Transverse colon (tissue), 4 donors: Measurements from ENCODE around the gene HBZ. TPM values are rescaled to one million over a fixed set of nuclear protein-coding genes. Genes with fewer than 3 reads are reported as not detected.

Source experiments
- DNase-seq: peaks from one replicate; pipeline ENCODE4 v3.0.0-alpha.2; 2019
- H3K27ac ChIP-seq, 4 donors: fragments of 200-600 bp; sonication (generic); 2 replicates each; pipeline ENCODE4 v1.5.1; 2016 to 2018; ENCODE audit warnings: inconsistent platforms in 4 of 4
- H3K27me3 ChIP-seq: fragments of 200-600 bp; sonication (generic); 2 replicates; pipeline ENCODE4 v1.5.1; 2017; ENCODE audit warnings: inconsistent platforms
- H3K36me3 ChIP-seq, 4 donors: fragments of 200-600 bp; sonication (generic); 2 replicates each; pipeline ENCODE4 v1.5.1; 2017 to 2019; ENCODE audit warnings: inconsistent platforms in 4 of 4
- H3K4me1 ChIP-seq, 4 donors: fragments of 200-600 bp; sonication (generic); 2 replicates each; pipeline ENCODE4 v1.5.1; 2017 to 2020; ENCODE audit warnings: inconsistent platforms in 4 of 4
- H3K4me3 ChIP-seq, 4 donors: fragments of 200-600 bp; sonication (generic); 1 replicate in 1 of 4; 2 replicates in 3 of 4; pipeline versions ENCODE4 v1.5.1 to v1.6.1; 2017 to 2019; ENCODE audit warnings: inconsistent platforms in 4 of 4
- H3K9me3 ChIP-seq, 2 donors: fragments of 200-600 bp; sonication (generic); 2 replicates each; pipeline ENCODE4 v1.5.1; 2017 to 2019; ENCODE audit warnings: inconsistent platforms in 2 of 2
- CTCF ChIP-seq, 5 experiments: fragments of 200-600 bp in 3 of 5; fragments of 450-650 bp in 2 of 5; sonication (generic) in 3 of 5; IDR thresholded peaks; 1 replicate in 2 of 5; 2 replicates in 3 of 5; pipeline ENCODE4 v1.5.1; 2016 to 2017; ENCODE audit warnings: antibody characterized with exemption in 5 of 5, inconsistent platforms in 3 of 5, mild to moderate bottlenecking in 2 of 5, moderate library complexity in 1 of 5
- EP300 ChIP-seq: sonication (generic); formaldehyde crosslinking; IDR thresholded peaks from one replicate; pipeline ENCODE4 v1.6.1; 2017; ENCODE audit warnings: antibody characterized with exemption, low read depth
- POLR2A ChIP-seq: fragments of 450-650 bp; IDR thresholded peaks from one replicate; pipeline ENCODE4 v1.6.1; 2016; ENCODE audit warnings: antibody characterized with exemption, mild to moderate bottlenecking, moderate library complexity
- POLR2AphosphoS5 ChIP-seq, 3 donors: sonication (generic); formaldehyde crosslinking; IDR thresholded peaks; one replicate each; pipeline ENCODE4 v1.6.1; 2016; ENCODE audit warnings: antibody characterized with exemption in 3 of 3
- WGBS, 2 donors: methylation state at CpG; one replicate each; pipeline ENCODE4 v1.1.5; 2018; ENCODE audit warnings: low coverage in 1 of 2; 5-methylcytosine and 5-hydroxymethylcytosine counted together
- in situ Hi-C, 4 donors: fragments of 200-750 bp; cut with MboI; loops; one replicate each; pipeline versions ENCODE4 v1.15.0 to v1.15.1; 2017; ENCODE audit warnings: low sequenced_read_pairs in 3 of 4, low pct_ligation_motif_present in 1 of 4, low pct_unique_long_range_greater_than_20kb in 1 of 4
- intact Hi-C: fragments of 100-400 bp; cut with DNase I; formaldehyde crosslinking; loops from one replicate; pipeline ENCODE4 v1.15.1; 2023; ENCODE audit warnings: low total_unique reads
- total RNA-seq, 4 donors: library from RNA; depleted of rRNA; stranded (reverse); fragments of >200 nt; gene quantifications; one replicate each; pipeline ENCODE4 v1.1.0, GENCODE V29; 2016

The HBZ gene
- total RNA-seq, 4 donors from 2014 or later: not detected

- in situ Hi-C loops: no loop called here
- Histone ChIP-seq H3K4me1 (no peaks in the 10 kb centered on the region), H3K9me3 (no peaks in the 10 kb centered on the region), H3K36me3 (no peaks in the 10 kb centered on the region), H3K27ac (no peak overlapping the region), H3K4me3 (no peak overlapping the region), H3K27me3 (no peaks in the 10 kb centered on the region)
- DNase-seq: no peak
- 92 to 98% methylated on average over 7 to 15 of the region's 15 CpGs for WGBS, 2 donors
- TF ChIP-seq CTCF (IDR thresholded peaks at IDR 0.05) (no peak), EP300 (no peak), POLR2A (no peak), POLR2AphosphoS5 (IDR thresholded peaks at IDR 0.05) (no peak)
- intact Hi-C loops: no loop called here
Observed at GRCh38 chr16:130533-131173, 21.8 kb upstream of the HBZ start.

- TF ChIP-seq POLR2AphosphoS5 (IDR thresholded peaks at IDR 0.05) (no peak), POLR2A (no peak), CTCF (IDR thresholded peaks at IDR 0.05) (no peak), EP300 (no peak)
- in situ Hi-C loops: no loop called here
- 87 to 93% methylated on average over 4 to 7 of the region's 7 CpGs for WGBS, 2 donors
- no peaks in the 10 kb centered on the region for H3K36me3 ChIP-seq
- no peaks in the 10 kb centered on the region for H3K27me3 ChIP-seq
- DNase-seq: no peak
- intact Hi-C loops: no loop called here
- no peak overlapping the region for H3K27ac ChIP-seq
- H3K4me1 ChIP-seq: peaks cover 0 to 2% (median under 1%) of the 10 kb centered on the region in 4 donors
- H3K4me3 ChIP-seq: no peak overlapping the region
- no peaks in the 10 kb centered on the region for H3K9me3 ChIP-seq
Observed at GRCh38 chr16:132120-132519, 20.3 kb upstream of the HBZ start.

GRCh38 chr16:133716-134115, 18.7 kb upstream of the HBZ start:
- H3K27me3 ChIP-seq: no peaks in the 10 kb centered on the region
- no peak overlapping the region for H3K4me3 ChIP-seq
- TF ChIP-seq POLR2AphosphoS5 (IDR thresholded peaks at IDR 0.05): no peak
- no peak for TF ChIP-seq CTCF (IDR thresholded peaks at IDR 0.05)
- no peak for TF ChIP-seq POLR2A
- TF ChIP-seq EP300: no peak
- no peaks in the 10 kb centered on the region for H3K36me3 ChIP-seq
- H3K9me3 ChIP-seq: no peaks in the 10 kb centered on the region
- intact Hi-C loops (no loop called here), in situ Hi-C loops (no loop called here)
- no peak overlapping the region for H3K27ac ChIP-seq
- H3K4me1 ChIP-seq: peaks cover 6 to 10% (median 8%) of the 10 kb centered on the region in 4 donors
- WGBS, 2 donors: 94 to 99% methylated on average over 2 of the region's 2 CpGs
- DNase-seq: no peak

GRCh38 chr16:138049-138417, 14.4 kb upstream of the HBZ start:
- H3K27ac ChIP-seq: peak overlapping the region; percentile 90 to 95 (median 94)
- TF ChIP-seq EP300: no peak
- TF ChIP-seq POLR2A: no peak
- TF ChIP-seq POLR2AphosphoS5 (IDR thresholded peaks at IDR 0.05): no peak
- no peak for TF ChIP-seq CTCF (IDR thresholded peaks at IDR 0.05)
- no peak for DNase-seq
- peak overlapping the region; percentile 64 to 98 (median 95) for H3K4me3 ChIP-seq
- intact Hi-C loops (no loop called here), in situ Hi-C loops (no loop called here)
- no peaks in the 10 kb centered on the region for H3K36me3 ChIP-seq
- H3K9me3 ChIP-seq: no peaks in the 10 kb centered on the region
- WGBS, 2 donors: 0% methylated on average over 2 to 20 of the region's 30 CpGs
- peaks cover 6 to 15% (median 10%) of the 10 kb centered on the region in 4 donors for H3K4me1 ChIP-seq
- H3K27me3 ChIP-seq: no peaks in the 10 kb centered on the region
